ENCODE measurements around the gene SLC13A1. TPM values are rescaled to one million over a fixed set of nuclear protein-coding genes. Genes with fewer than 3 reads are reported as not detected.

The SLC13A1 gene
- total RNA-seq, 4 donors from 2014 or later: not detected

- H3K27me3 ChIP-seq: no peaks in the 10 kb centered on the region
- DNase-seq (ENCODE audit: low spot score in 2 of 2): no peak
- H3K4me3 ChIP-seq: no peak overlapping the region
- H3K36me3 ChIP-seq: no peaks in the 10 kb centered on the region
- no peaks in the 10 kb centered on the region for H3K9me3 ChIP-seq
- H3K4me1 ChIP-seq: peaks cover 0 to 5% (median 0%) of the 10 kb centered on the region in 4 donors
- TF ChIP-seq EP300 (IDR thresholded peaks at IDR 0.05) (no peak), POLR2A (IDR thresholded peaks at IDR 0.05) (no peak), CTCF (IDR thresholded peaks at IDR 0.05) (no peak)
- H3K27ac ChIP-seq: no peak overlapping the region
Measured at GRCh38 chr7:123157606-123158005, 42.2 kb downstream of the SLC13A1 start.

- no peak overlapping the region for H3K27ac ChIP-seq
- peaks cover 0 to 5% (median 0%) of the 10 kb centered on the region in 4 donors for H3K4me1 ChIP-seq
- H3K4me3 ChIP-seq: no peak overlapping the region
- no peak for DNase-seq (ENCODE audit: low spot score in 2 of 2)
- TF ChIP-seq EP300 (IDR thresholded peaks at IDR 0.05) (no peak), POLR2A (IDR thresholded peaks at IDR 0.05) (no peak), CTCF (IDR thresholded peaks at IDR 0.05) (no peak)
- 72 to 77% methylated on average over 7 of the region's 7 CpGs for WGBS, 2 donors
- no peaks in the 10 kb centered on the region for H3K9me3 ChIP-seq
- no peaks in the 10 kb centered on the region for H3K36me3 ChIP-seq
- H3K27me3 ChIP-seq: no peaks in the 10 kb centered on the region
Measured at GRCh38 chr7:123155571-123155970, 44.2 kb downstream of the SLC13A1 start.

- Histone ChIP-seq H3K9me3 (no peaks in the 10 kb centered on the region), H3K4me3 (no peak overlapping the region), H3K27ac (no peak overlapping the region), H3K4me1 (peaks cover 0 to 5% (median 0%) of the 10 kb centered on the region in 4 donors), H3K36me3 (no peaks in the 10 kb centered on the region), H3K27me3 (no peaks in the 10 kb centered on the region)
- WGBS, 2 donors: 1 to 2% methylated on average over 3 of the region's 3 CpGs
- peak; percentile 74 to 89 for DNase-seq (ENCODE audit: low spot score in 2 of 2)
- TF ChIP-seq POLR2A (IDR thresholded peaks at IDR 0.05) (no peak), EP300 (IDR thresholded peaks at IDR 0.05) (no peak), CTCF (IDR thresholded peaks at IDR 0.05) (peak; percentile 56 to 73 (median 69))
Measured at GRCh38 chr7:123154231-123154860, 45.4 kb downstream of the SLC13A1 start.

- H3K27me3 ChIP-seq: no peaks in the 10 kb centered on the region
- 84 to 87% methylated on average over 3 of the region's 3 CpGs for WGBS, 2 donors
- H3K36me3 ChIP-seq: no peaks in the 10 kb centered on the region
- H3K4me3 ChIP-seq: no peak overlapping the region
- no peak for TF ChIP-seq CTCF (IDR thresholded peaks at IDR 0.05)
- TF ChIP-seq POLR2A (IDR thresholded peaks at IDR 0.05): no peak
- no peak for TF ChIP-seq EP300 (IDR thresholded peaks at IDR 0.05)
- no peaks in the 10 kb centered on the region for H3K9me3 ChIP-seq
- no peak for DNase-seq (ENCODE audit: low spot score in 2 of 2)
- H3K4me1 ChIP-seq: peaks cover 0 to 5% (median 0%) of the 10 kb centered on the region in 4 donors
- H3K27ac ChIP-seq: no peak overlapping the region
Measured at GRCh38 chr7:123151443-123151842, 48.3 kb downstream of the SLC13A1 start.

GRCh38 chr7:123148813-123149212 lies 51.0 kb downstream of the SLC13A1 start:
- Histone ChIP-seq H3K9me3 (no peaks in the 10 kb centered on the region), H3K4me1 (no peaks in the 10 kb centered on the region), H3K4me3 (no peak overlapping the region), H3K27me3 (no peaks in the 10 kb centered on the region), H3K27ac (no peak overlapping the region), H3K36me3 (no peaks in the 10 kb centered on the region)
- WGBS, 2 donors: 79 to 85% methylated on average over 1 of the region's 1 CpG
- no peak for DNase-seq (ENCODE audit: low spot score in 2 of 2)
- TF ChIP-seq EP300 (IDR thresholded peaks at IDR 0.05) (no peak), CTCF (IDR thresholded peaks at IDR 0.05) (peak in 1 of 5 experiments; percentile 14), POLR2A (IDR thresholded peaks at IDR 0.05) (no peak)

Measured in tibial nerve (tissue), 4 donors.